Immature natural killer cell (primary cell): ENCODE measurements around the gene ETS1. TPM values are rescaled to one million over a fixed set of nuclear protein-coding genes. Genes with fewer than 3 reads are reported as not detected.
"Not testable (repeated sequence)": the region's sequence is repeated elsewhere in the genome, so short reads cannot be mapped to it uniquely, and the experiment has no call there.

Experiments
- DNase-seq, 3 donors: peaks; one replicate each; pipeline ENCODE4 v3.0.0; 2022; ENCODE audit warnings: mixed read lengths in 1 of 3
- H3K27ac Mint-ChIP-seq, 6 donors: one replicate each; pipeline ENCODE4 v1.8.0; 2020; ENCODE audit warnings: mixed read lengths in 6 of 6, mild to moderate bottlenecking in 5 of 6, inconsistent platforms in 4 of 6, moderate library complexity in 3 of 6
- H3K27me3 Mint-ChIP-seq, 3 donors: one replicate each; pipeline ENCODE4 v1.8.0; 2020 to 2021; ENCODE audit warnings: low read depth in 3 of 3, mild to moderate bottlenecking in 3 of 3, mixed read lengths in 3 of 3, moderate library complexity in 3 of 3, inconsistent platforms in 1 of 3
- H3K36me3 Mint-ChIP-seq, 3 donors: one replicate each; pipeline ENCODE4 v1.8.0; 2020; ENCODE audit warnings: mixed read lengths in 3 of 3, inconsistent platforms in 2 of 3, mild to moderate bottlenecking in 2 of 3
- H3K4me1 Mint-ChIP-seq, 2 donors: one replicate each; pipeline ENCODE4 v1.8.0; 2020; ENCODE audit warnings: inconsistent platforms in 2 of 2, mild to moderate bottlenecking in 2 of 2, mixed read lengths in 2 of 2, moderate library complexity in 1 of 2
- H3K4me3 Mint-ChIP-seq, 5 donors: one replicate each; pipeline ENCODE4 v1.8.0; 2020; ENCODE audit warnings: mild to moderate bottlenecking in 5 of 5, mixed read lengths in 5 of 5, inconsistent platforms in 3 of 5, moderate library complexity in 3 of 5
- H3K9me3 Mint-ChIP-seq, 6 donors: one replicate each; pipeline ENCODE4 v1.8.0; 2020; ENCODE audit warnings: mild to moderate bottlenecking in 6 of 6, mixed read lengths in 6 of 6, inconsistent platforms in 4 of 6, moderate library complexity in 3 of 6
- polyA plus RNA-seq, 3 donors: library from polyadenylated mRNA; unstranded; fragments of 300-500 nt; fragmentation: Illumina TruSeq; gene quantifications; one replicate each; pipeline ENCODE4 v1.2.3, GENCODE V29; 2021

The ETS1 gene
- polyA plus RNA-seq, 3 donors from 2014 or later, result 264 to 329 (median 284) TPM

GRCh38 chr11:128450882-128451651, 136.3 kb downstream of the ETS1 start:
- Mint-ChIP-seq H3K9me3 (peaks cover 0 to 5% (median 0%) of the 10 kb centered on the region in 6 donors), H3K36me3 (peaks cover 5 to 19% (median 17%) of the 10 kb centered on the region in 3 donors), H3K27ac (peak overlapping the region in 4 of 6 donors; percentile 31 to 76 (median 59)), H3K4me3 (no peak overlapping the region), H3K4me1 (peaks cover 35 to 64% of the 10 kb centered on the region in 2 donors), H3K27me3 (peaks cover 2 to 16% (median 5%) of the 10 kb centered on the region in 3 donors)
- DNase-seq, result no peak

- not testable (repeated sequence) for DNase-seq
- peak overlapping the region in 2 of 6 donors; percentile 43 to 60 for H3K27ac Mint-ChIP-seq
Measured at GRCh38 chr11:128450425-128450824, 136.9 kb downstream of the ETS1 start.

GRCh38 chr11:128448981-128449713, 138.2 kb downstream of the ETS1 start:
- H3K9me3 Mint-ChIP-seq, result peaks cover 0 to 5% (median 0%) of the 10 kb centered on the region in 6 donors
- DNase-seq, result no peak
- H3K27me3 Mint-ChIP-seq, result peaks cover 2 to 12% (median 5%) of the 10 kb centered on the region in 3 donors
- no peak overlapping the region for H3K4me3 Mint-ChIP-seq
- H3K27ac Mint-ChIP-seq, result peak overlapping the region in 5 of 6 donors; percentile 20 to 69 (median 41)
- peaks cover 34 to 53% of the 10 kb centered on the region in 2 donors for H3K4me1 Mint-ChIP-seq
- peaks cover 0 to 12% (median 8%) of the 10 kb centered on the region in 3 donors for H3K36me3 Mint-ChIP-seq

More at GRCh38 chr11:128450425-128450824, 136.9 kb downstream of the ETS1 start:
- not testable (repeated sequence) for H3K4me3 Mint-ChIP-seq, H3K9me3 Mint-ChIP-seq
- peaks cover 35 to 62% of the 10 kb centered on the region in 2 donors for H3K4me1 Mint-ChIP-seq
- peaks cover 2 to 18% (median 5%) of the 10 kb centered on the region in 3 donors for H3K27me3 Mint-ChIP-seq
- peaks cover 5 to 12% (median 12%) of the 10 kb centered on the region in 3 donors for H3K36me3 Mint-ChIP-seq

GRCh38 chr11:128448200-128448886, 139.0 kb downstream of the ETS1 start:
- DNase-seq, result no peak
- Mint-ChIP-seq H3K27me3 (peaks cover 2 to 12% (median 5%) of the 10 kb centered on the region in 3 donors), H3K4me3 (no peak overlapping the region), H3K27ac (peak overlapping the region in 2 of 6 donors; percentile 41 to 51), H3K9me3 (peaks cover 0 to 5% (median 0%) of the 10 kb centered on the region in 6 donors), H3K4me1 (peaks cover 26 to 45% of the 10 kb centered on the region in 2 donors), H3K36me3 (peaks cover 0 to 8% (median 7%) of the 10 kb centered on the region in 3 donors)

- Mint-ChIP-seq H3K9me3 (peaks cover 0 to 5% (median 0%) of the 10 kb centered on the region in 6 donors), H3K27me3 (peaks cover 2 to 12% (median 4%) of the 10 kb centered on the region in 3 donors), H3K4me1 (peaks cover 18 to 34% of the 10 kb centered on the region in 2 donors), H3K27ac (peak overlapping the region in 1 of 6 donors; percentile 47), H3K4me3 (no peak overlapping the region), H3K36me3 (peaks cover 0 to 8% (median 0%) of the 10 kb centered on the region in 3 donors)
- DNase-seq, result no peak
Measured at GRCh38 chr11:128447233-128447632, 140.1 kb downstream of the ETS1 start.

GRCh38 chr11:128445921-128446320, 141.4 kb downstream of the ETS1 start:
- peaks cover 18 to 37% of the 10 kb centered on the region in 2 donors for H3K4me1 Mint-ChIP-seq
- not testable (repeated sequence) for H3K4me3 Mint-ChIP-seq, DNase-seq, H3K36me3 Mint-ChIP-seq, H3K9me3 Mint-ChIP-seq
- peak overlapping the region in 2 of 6 donors; percentile 7 to 65 for H3K27ac Mint-ChIP-seq
- H3K27me3 Mint-ChIP-seq, result peaks cover 2 to 15% (median 6%) of the 10 kb centered on the region in 3 donors

- H3K36me3 Mint-ChIP-seq, result peaks cover 0 to 3% (median 3%) of the 10 kb centered on the region in 3 donors
- no peaks in the 10 kb centered on the region for H3K9me3 Mint-ChIP-seq
- H3K27me3 Mint-ChIP-seq, result peaks cover 2 to 6% (median 3%) of the 10 kb centered on the region in 3 donors
- H3K27ac Mint-ChIP-seq, result peak overlapping the region in 1 of 6 donors; percentile 2
- H3K4me3 Mint-ChIP-seq, result no peak overlapping the region
- DNase-seq, result no peak
- H3K4me1 Mint-ChIP-seq, result peaks cover 15 to 24% of the 10 kb centered on the region in 2 donors
Measured at GRCh38 chr11:128437136-128437535, 150.2 kb downstream of the ETS1 start.

GRCh38 chr11:128434818-128435217, 152.5 kb downstream of the ETS1 start:
- peaks cover 0 to 3% (median 0%) of the 10 kb centered on the region in 3 donors for H3K36me3 Mint-ChIP-seq
- H3K4me3 Mint-ChIP-seq, result peak overlapping the region in 1 of 5 donors; percentile 8
- no peaks in the 10 kb centered on the region for H3K9me3 Mint-ChIP-seq
- DNase-seq, result no peak
- H3K27ac Mint-ChIP-seq, result peak overlapping the region in 4 of 6 donors; percentile 10 to 66 (median 22)
- H3K4me1 Mint-ChIP-seq, result peaks cover 13 to 18% of the 10 kb centered on the region in 2 donors
- H3K27me3 Mint-ChIP-seq, result peaks cover 0 to 5% (median 3%) of the 10 kb centered on the region in 3 donors

GRCh38 chr11:128434411-128434810, 152.9 kb downstream of the ETS1 start:
- Mint-ChIP-seq H3K27ac (peak overlapping the region in 4 of 6 donors; percentile 10 to 77 (median 45)), H3K36me3 (peaks cover 0 to under 1% (median 0%) of the 10 kb centered on the region in 3 donors), H3K27me3 (peaks cover 0 to 5% (median 3%) of the 10 kb centered on the region in 3 donors), H3K9me3 (no peaks in the 10 kb centered on the region), H3K4me3 (no peak overlapping the region), H3K4me1 (peaks cover 13 to 18% of the 10 kb centered on the region in 2 donors)
- no peak for DNase-seq

GRCh38 chr11:128432926-128433325, 154.4 kb downstream of the ETS1 start:
- Mint-ChIP-seq H3K4me1 (peaks cover 13 to 18% of the 10 kb centered on the region in 2 donors), H3K36me3 (no peaks in the 10 kb centered on the region), H3K27ac (no peak overlapping the region), H3K9me3 (no peaks in the 10 kb centered on the region), H3K27me3 (peaks cover 0 to 4% (median 3%) of the 10 kb centered on the region in 3 donors), H3K4me3 (no peak overlapping the region)
- no peak for DNase-seq

GRCh38 chr11:128431931-128432330, 155.4 kb downstream of the ETS1 start:
- Mint-ChIP-seq H3K4me1 (peaks cover 15 to 18% of the 10 kb centered on the region in 2 donors), H3K36me3 (no peaks in the 10 kb centered on the region), H3K4me3 (no peak overlapping the region), H3K27ac (no peak overlapping the region), H3K9me3 (no peaks in the 10 kb centered on the region), H3K27me3 (peaks cover 0 to 4% (median 3%) of the 10 kb centered on the region in 3 donors)
- no peak for DNase-seq

- DNase-seq, result no peak
- peaks cover 5 to 7% of the 10 kb centered on the region in 2 donors for H3K4me1 Mint-ChIP-seq
- no peaks in the 10 kb centered on the region for H3K36me3 Mint-ChIP-seq
- no peak overlapping the region for H3K4me3 Mint-ChIP-seq
- H3K9me3 Mint-ChIP-seq, result no peaks in the 10 kb centered on the region
- peaks cover 2 to 4% (median 2%) of the 10 kb centered on the region in 3 donors for H3K27me3 Mint-ChIP-seq
- H3K27ac Mint-ChIP-seq, result no peak overlapping the region
Measured at GRCh38 chr11:128428935-128429334, 158.4 kb downstream of the ETS1 start.

GRCh38 chr11:128424851-128425285, 162.5 kb downstream of the ETS1 start:
- Mint-ChIP-seq H3K9me3 (no peaks in the 10 kb centered on the region), H3K27ac (peak overlapping the region in 3 of 6 donors; percentile 27 to 70 (median 60)), H3K4me1 (peaks cover 42 to 45% of the 10 kb centered on the region in 2 donors), H3K27me3 (peaks cover 6 to 13% (median 7%) of the 10 kb centered on the region in 3 donors), H3K36me3 (no peaks in the 10 kb centered on the region), H3K4me3 (no peak overlapping the region)
- no peak for DNase-seq
